SH-SY5Y (cell line): ENCODE data around the gene MRPL34.

Experiments used
- GATA2 ChIP-seq: IDR thresholded peaks from 2 replicates; pipeline ENCODE4 v1.6.1; 2011; ENCODE audit warnings: mild to moderate bottlenecking, low read depth, low read length
- GATA3 ChIP-seq: IDR thresholded peaks from 2 replicates; pipeline ENCODE4 v1.6.1; 2011; ENCODE audit warnings: low read depth, mild to moderate bottlenecking, low read length, moderate library complexity

Gene MRPL34

DNA sequence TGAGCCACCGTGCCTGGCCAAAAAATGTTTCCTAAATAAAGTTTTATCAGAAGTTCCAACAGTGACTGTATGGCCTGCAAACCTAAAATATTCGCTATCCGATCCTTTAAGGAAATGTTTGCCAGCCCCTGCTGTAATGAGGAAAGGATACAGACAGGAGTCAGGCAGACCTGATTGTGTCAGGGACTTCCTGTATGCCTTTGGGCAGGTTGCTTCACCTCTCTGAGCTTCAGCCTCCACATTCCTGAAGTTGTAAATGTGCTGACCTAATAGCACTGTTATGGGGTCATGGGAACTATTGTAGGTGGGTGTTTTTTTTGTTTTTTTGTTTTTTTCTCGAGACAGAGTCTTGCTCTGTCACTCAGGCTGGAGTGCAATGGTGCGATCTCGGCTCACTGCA, 8.7 kb upstream of the MRPL34 start:
- TF ChIP-seq GATA3 (no peak), GATA2 (no peak)

DNA sequence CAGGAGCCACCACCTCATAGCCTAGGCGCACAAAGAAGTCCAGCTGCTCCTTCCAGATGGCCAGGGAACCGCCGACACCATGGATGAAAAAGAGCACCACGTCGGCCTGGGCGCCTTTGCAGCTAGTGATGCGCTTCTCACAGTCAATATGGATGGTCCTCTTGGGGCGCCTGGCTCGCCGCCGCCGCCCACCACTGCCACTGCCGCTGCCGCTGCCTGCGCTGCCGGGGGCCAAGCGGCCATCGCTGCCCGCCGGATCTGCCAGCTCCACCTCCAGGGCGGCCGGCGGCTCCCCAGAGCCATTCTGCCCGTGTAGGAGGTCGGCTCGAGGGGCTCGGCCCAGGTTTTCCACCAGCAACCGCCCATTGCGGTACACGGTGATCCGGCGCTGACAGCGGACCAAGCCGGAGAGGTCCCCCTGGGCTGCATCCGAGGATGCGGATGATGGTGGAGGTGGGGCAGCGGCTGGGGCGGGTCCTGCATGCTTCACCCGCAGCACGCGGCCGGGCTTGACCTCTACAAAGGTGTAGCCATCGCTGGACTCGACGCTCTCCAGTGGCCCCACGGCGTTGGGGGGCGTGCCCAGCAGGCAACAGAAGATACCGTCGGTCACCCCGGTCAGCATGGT, 4.6 kb upstream of the MRPL34 start:
- TF ChIP-seq GATA2 (no peak), GATA3 (no peak)

DNA sequence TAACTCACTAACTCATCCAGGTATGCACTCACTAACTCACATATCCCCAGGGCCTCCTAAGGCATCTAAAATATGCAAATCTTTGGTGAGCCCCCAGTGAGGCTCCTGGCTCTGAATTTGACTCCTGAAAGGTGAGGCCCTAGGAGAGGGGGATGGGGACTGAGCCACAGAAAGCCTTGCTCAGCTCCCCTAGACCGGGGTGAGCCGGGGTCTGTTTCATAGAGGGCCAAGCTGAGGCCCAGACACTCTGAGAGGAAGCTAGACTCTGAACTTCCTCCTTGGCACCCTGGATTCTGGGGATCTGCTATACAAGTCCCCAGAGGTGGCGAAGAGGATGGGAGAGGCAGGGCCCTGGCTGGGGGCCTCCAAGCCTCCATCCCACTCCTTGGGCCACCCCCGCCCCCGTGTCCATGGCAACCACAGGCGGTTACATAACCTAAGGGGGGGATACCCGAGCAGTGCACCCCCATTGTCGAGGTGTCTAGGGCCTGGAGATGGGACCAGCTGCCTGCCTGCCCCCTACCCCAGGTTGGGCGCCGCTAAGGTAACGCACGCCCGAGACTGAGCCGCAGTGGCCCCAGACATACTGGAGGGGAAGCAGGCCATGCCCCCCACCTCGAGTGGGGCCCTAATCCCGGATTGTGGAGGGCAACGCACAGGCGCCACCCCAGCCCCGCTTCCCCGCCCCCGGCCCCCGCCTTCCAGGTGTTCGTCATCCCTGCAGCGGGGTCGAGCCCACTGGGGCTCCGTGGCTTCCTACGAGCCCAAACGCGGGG, 3.1 kb upstream of the MRPL34 start:
- TF ChIP-seq GATA3 = no peak
- no peak for TF ChIP-seq GATA2

DNA sequence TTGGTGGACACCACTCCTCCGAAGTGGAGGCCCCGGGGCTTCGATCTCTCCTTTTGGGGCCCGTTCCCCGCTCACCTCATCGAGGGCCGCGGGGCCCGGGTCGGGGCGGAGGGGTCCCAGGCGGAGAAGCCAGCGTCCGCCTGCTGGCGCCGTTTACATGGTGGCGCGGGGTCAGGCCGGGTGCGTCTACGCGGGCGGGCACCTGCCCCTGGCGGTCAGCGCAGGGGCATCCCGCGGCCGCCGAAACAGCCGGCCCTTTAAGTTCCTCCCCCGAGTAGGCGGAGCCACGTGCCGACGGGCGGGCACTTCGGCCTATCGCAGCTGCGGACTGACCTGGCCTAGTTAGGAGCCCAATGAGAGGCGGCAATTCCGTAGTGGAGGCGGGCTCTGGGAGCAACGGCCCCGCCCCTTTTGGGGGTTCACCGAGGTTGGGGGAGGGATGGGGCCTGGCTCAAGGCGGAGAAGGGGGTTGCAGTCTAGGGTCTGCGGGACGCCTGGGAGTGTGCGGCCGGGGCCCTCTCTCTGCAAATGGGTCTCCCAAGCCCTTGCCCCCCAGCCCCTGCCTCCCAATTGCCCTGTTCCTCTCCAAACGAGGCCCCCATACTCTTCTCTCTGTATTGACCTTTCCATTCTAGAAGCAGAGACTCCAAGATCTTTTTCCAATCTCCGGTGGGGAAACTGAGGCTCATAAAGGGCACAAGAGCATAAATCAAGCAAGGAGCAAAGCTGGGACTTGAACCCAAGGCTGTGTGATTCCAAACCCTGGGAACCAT, 2.3 kb upstream of the MRPL34 start, which contains the start of gene ABHD8:
TSS of gene ABHD8 (minus strand) at position 259 of the 773 bp plus-strand sequence. CDS start 1,809 bp downstream, outside the sequence.
- TF ChIP-seq GATA2 = no peak
- no peak for TF ChIP-seq GATA3

DNA sequence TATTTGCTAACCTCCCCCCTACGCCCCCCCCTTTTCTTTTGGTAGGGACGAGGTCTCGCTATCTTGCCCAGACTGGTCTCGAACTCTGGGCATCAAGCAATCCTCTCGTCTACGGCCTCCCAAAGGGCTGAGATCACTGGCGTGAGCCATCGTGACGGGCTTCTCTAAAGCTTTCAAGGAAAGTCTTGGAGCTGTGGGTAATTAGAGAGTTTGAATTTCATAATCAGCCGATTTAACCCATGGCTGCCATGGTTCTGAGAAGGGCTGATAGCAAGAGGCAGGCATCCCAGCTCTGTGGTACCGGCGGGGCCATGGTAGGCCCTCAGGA, 1.8 kb upstream of the MRPL34 start:
- TF ChIP-seq GATA3 = no peak
- TF ChIP-seq GATA2 = no peak

DNA sequence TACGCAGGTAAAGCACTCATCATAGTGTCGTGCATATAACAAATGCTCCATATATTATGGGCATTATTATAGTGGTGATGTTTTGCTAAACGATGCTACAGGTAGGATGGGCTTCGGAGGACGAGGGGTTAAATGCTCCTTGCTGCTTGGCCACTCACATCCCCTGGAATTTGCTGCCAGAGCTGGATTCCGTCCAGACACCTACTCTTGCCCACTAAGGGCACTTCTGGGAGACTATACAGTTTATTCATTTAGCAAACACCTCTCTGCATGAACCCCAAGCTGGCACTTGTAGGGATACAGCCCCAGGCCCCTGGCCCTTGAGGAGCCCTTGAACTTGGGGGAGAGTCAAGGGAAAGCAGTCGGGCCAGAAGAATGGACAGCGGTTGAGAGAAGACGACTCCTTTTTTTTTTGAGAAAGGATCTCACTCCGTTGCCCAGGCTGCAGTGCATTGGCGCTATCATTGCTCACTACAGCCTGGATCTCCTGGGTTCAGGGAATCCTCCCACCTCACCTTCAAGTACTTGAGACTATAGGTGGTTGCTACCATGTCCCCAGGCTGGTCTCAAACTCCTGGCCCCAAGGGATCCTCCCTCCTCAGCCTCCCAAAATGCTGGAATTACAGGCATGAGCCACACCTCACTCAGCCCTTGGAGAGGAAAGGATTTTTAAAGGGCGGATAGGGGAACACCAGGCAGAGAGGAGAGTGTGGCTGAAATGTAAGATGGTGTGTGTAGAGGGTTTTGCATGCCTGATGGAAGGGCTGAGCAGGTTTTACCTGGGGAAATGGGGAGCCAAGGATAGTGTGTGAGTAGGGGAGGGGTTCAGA, 1.1 kb upstream of the MRPL34 start:
- TF ChIP-seq GATA3 (no peak), GATA2 (no peak)

DNA sequence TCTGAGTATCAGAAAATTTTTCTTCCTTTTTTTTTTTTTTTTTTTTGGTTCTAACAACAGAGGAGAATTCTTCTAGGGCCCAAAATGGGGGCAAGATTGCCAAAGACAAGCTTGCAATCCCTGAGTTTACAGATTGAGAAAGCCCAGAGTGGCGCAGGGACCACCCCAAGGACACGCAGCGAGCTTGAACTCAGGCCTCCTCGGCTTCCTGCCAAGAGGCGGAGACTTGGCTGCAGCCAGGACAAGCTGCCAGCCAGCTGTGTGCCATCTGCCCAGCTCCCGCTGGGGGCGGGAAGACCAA, 506 bp upstream of the MRPL34 start:
- TF ChIP-seq GATA3 (no peak), GATA2 (no peak)

DNA sequence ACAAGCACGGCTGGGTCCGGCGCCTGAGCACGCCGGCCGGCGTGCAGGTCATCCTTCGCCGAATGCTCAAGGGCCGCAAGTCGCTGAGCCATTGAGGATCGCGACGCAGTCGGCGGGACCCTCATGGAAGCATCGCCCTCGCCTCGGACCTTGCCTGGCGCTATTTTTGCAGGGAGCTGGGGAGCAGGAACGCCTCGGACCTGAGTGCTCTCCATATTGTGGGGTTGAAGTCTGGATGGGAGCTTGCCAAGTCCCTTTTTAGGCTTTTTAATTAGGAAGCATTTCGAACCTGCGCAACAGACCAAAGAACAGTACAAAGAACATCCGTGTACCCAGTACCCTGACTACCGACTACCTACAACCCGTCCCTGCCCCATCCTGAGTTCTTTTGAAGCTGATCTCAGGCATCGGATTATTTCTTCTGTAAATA, 628 bp downstream of the MRPL34 start:
- TF ChIP-seq GATA2 (no peak), GATA3 (no peak)

DNA sequence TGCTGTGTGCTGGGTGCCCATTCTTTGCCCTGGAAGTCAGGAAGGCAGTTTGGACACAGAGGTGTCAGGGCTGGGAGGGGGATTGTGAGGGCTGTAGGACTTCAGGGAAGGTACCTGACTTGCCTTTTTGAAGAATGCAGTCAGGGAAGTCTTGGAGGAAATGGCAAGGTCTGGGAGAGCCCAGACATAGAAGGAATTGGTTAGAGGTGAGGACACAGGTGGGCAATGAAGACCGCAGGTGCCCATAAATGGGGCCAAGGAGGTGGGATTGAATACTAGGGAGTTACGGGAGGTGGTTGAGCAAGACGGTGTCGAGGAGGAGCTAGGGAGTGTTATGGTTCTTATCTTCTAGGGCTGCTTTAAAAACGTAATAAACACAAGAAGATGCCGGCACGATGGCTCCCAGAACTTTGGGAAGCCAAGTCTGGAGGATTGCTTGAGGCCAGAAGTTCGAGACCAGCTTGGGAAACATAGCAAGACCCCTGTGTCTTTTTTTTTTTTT, 2.3 kb downstream of the MRPL34 start:
- TF ChIP-seq GATA2 = no peak
- TF ChIP-seq GATA3 = no peak

DNA sequence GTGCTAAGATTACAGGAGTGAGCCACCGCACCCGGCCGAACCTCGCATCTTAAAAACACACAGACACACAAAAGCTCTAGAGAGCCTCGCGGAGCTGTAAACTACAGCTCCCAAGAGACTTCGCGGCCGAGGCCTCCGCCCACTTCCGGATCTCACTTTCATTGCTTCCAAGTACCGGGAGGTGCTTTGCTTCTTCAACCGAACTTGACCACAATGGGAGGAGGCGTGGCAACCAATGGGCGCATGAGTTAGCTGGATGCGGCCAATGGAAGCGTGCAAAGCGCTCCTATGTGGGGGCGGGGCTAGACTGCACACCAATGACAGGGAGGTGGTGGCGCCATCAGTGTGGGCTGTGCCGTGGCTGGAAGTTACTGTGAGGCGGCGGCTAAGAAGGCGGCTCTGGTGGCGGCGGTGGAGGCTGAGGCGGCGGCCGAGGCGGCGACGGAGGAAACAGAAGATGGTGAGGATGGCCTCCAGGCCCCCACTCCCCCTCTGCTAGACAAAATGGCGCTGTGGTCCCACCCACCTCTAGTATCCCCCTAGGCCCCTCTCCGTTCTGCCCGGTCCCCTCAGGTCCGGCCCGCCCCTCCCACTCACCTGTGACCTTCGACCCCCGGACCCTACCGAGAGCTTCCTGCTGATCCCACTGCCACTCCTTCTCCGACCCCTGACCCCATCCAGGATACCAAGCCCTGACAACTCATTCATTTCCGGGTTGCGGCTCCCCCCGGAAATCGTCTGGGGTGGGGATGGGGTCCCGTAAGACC, 3.7 kb downstream of the MRPL34 start, which contains the start of gene DDA1:
TSS of gene DDA1 (plus strand) at position 366 of the 767 bp plus-strand sequence. CDS start at position 458, 92 bp downstream.
- TF ChIP-seq GATA3 (no peak), GATA2 (no peak)

DNA sequence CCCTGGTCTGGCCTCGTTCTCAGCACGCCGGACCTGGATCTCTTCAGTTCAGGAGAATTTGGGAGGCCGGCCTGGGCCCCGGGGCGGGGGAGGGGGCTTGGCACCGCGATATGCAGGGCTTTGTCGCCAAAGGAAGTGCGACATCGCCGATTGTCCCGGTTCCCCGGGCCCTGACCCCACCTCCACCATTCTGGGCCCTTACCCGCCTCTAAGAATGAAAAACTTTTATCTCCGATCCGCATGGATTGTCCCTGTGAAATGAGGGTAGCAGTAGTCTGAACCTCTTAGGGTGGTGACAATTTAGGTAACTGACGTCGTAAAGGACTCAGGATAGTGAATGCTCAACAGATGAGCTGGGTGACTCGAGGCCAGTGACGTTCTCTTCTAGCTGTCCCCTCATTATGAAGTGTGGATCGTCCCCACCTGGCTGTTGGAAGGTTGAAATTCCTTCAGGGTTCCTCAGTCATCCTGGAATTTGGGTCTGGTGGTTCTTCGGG, 4.3 kb downstream of the MRPL34 start:
- TF ChIP-seq GATA3 (no peak), GATA2 (no peak)

DNA sequence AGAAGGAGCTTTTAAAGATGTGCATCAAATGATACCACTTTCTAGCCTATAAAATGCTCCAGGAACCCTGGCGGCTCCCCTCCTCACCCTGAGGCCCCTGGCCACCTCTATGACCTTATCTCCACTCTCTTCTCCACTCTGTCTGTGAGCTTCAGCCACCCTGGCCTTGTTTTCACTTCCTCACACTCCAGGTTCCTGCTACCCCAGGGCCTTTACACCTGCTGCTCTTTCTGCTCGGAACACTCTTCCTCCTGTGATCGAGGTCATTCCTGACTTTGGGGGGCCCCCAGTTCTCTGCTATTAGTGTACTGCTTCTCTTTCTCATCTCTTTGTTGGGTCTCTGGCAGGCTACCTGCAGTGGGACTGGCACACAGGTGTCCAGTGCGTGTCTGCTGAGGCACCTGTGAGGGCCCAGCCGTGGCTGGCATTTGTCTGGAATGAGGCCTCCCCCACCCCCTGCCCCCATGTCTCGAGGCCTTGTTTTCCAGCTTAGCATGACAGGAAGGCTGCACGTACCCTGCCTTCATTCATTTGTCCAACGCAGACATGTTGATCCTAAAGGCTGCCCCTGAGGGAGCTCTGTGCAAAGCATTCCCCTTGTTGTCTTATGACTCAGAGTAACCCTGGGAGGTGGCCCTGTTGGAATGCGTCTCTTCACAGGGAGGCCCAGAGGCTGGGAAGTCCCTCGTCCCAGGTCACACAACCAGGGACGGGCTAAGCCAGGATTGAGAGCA, 6.0 kb downstream of the MRPL34 start:
- no peak for TF ChIP-seq GATA3
- no peak for TF ChIP-seq GATA2
